Right lobe of liver (tissue), 4 donors: ENCODE results near the gene LCNL1.

Experiments used
- CTCF ChIP-seq, 4 donors: fragments of 200-600 bp in 3 of 4; fragments of 450-650 bp in 1 of 4; IDR thresholded peaks; one replicate each; pipeline versions ENCODE4 v1.5.1 to v1.8.0; 2016 to 2022; ENCODE audit warnings: antibody characterized with exemption in 4 of 4, mild to moderate bottlenecking in 2 of 4
- POLR2A ChIP-seq: fragments of 450-650 bp; IDR thresholded peaks from one replicate; pipeline ENCODE4 v1.6.1; 2017; ENCODE audit warnings: antibody characterized with exemption, mild to moderate bottlenecking
- donor health status: DM: no; HTN: no; CAD: no.
- donor health status: DM: no; HTN: no; CAD: no.
- donor health status: DM: no; HTN: yes; CAD: no.

- no peak for TF ChIP-seq CTCF (IDR thresholded peaks at IDR 0.05)
- no peak for TF ChIP-seq POLR2A
These were observed 10.1 kb upstream of the LCNL1 start for GRCh38 chr9:136972743-136973142.
